ENCODE measurements around the gene NIT1.

Gene NIT1

GRCh38 chr1:161085165-161085564 is 32.7 kb upstream of the NIT1 start:
- Histone ChIP-seq H3K27me3 (ENCODE audit: insufficient read depth, low read length, poor library complexity, severe bottlenecking) (no peaks in the 10 kb centered on the region), H3K36me3 (ENCODE audit: insufficient read depth, low read length) (no peaks in the 10 kb centered on the region), H3K9me3 (ENCODE audit: insufficient read depth, low read depth, low read length) (no peaks in the 10 kb centered on the region), H4K20me1 (ENCODE audit: insufficient read depth, low read length, poor library complexity, severe bottlenecking) (no peaks in the 10 kb centered on the region), H3F3A (ENCODE audit: low read depth) (no peaks in the 10 kb centered on the region), H2AFZ (ENCODE audit: low read length) (no peak overlapping the region), H3K4me1 (ENCODE audit: insufficient read depth, low read length, poor library complexity, severe bottlenecking) (no peaks in the 10 kb centered on the region), H3K79me2 (ENCODE audit: insufficient read depth, low read length) (no peaks in the 10 kb centered on the region), H3K9ac (ENCODE audit: low read depth, low read length, poor library complexity, severe bottlenecking) (no peak overlapping the region), H3K4me3 (ENCODE audit: low read length, poor library complexity, severe bottlenecking) (no peak overlapping the region), H3K4me2 (ENCODE audit: low read depth, low read length, poor library complexity, severe bottlenecking) (no peak overlapping the region), H3K9me2 (replicated peaks; ENCODE audit: low read depth, low read length) (no peaks in the 10 kb centered on the region)
- TF ChIP-seq EZH2phosphoT487 (IDR thresholded peaks at IDR 0.05; ENCODE audit: borderline replicate concordance) (no peak), CTCF (conservative IDR thresholded peaks at IDR 0.05; ENCODE audit: low read length) (no peak)

- no peaks in the 10 kb centered on the region for H3K79me2 ChIP-seq (ENCODE audit: insufficient read depth, low read length)
- H3K27me3 ChIP-seq (ENCODE audit: insufficient read depth, low read length, poor library complexity, severe bottlenecking): no peaks in the 10 kb centered on the region
- no peaks in the 10 kb centered on the region for H3K36me3 ChIP-seq (ENCODE audit: insufficient read depth, low read length)
- H3K4me3 ChIP-seq (ENCODE audit: low read length, poor library complexity, severe bottlenecking): no peak overlapping the region
- no peak overlapping the region for H2AFZ ChIP-seq (ENCODE audit: low read length)
- no peak overlapping the region for H3K9ac ChIP-seq (ENCODE audit: low read depth, low read length, poor library complexity, severe bottlenecking)
- no peaks in the 10 kb centered on the region for H3K9me3 ChIP-seq (ENCODE audit: insufficient read depth, low read depth, low read length)
- no peaks in the 10 kb centered on the region for H3K4me1 ChIP-seq (ENCODE audit: insufficient read depth, low read length, poor library complexity, severe bottlenecking)
- no peaks in the 10 kb centered on the region for H3K9me2 ChIP-seq (replicated peaks; ENCODE audit: low read depth, low read length)
- H3K4me2 ChIP-seq (ENCODE audit: low read depth, low read length, poor library complexity, severe bottlenecking): no peak overlapping the region
- no peaks in the 10 kb centered on the region for H3F3A ChIP-seq (ENCODE audit: low read depth)
- H4K20me1 ChIP-seq (ENCODE audit: insufficient read depth, low read length, poor library complexity, severe bottlenecking): no peaks in the 10 kb centered on the region
- TF ChIP-seq EZH2phosphoT487 (IDR thresholded peaks at IDR 0.05; ENCODE audit: borderline replicate concordance) (no peak), CTCF (conservative IDR thresholded peaks at IDR 0.05; ENCODE audit: low read length) (no peak)
Observed at GRCh38 chr1:161086457-161086856, 31.4 kb upstream of the NIT1 start.

DNA sequence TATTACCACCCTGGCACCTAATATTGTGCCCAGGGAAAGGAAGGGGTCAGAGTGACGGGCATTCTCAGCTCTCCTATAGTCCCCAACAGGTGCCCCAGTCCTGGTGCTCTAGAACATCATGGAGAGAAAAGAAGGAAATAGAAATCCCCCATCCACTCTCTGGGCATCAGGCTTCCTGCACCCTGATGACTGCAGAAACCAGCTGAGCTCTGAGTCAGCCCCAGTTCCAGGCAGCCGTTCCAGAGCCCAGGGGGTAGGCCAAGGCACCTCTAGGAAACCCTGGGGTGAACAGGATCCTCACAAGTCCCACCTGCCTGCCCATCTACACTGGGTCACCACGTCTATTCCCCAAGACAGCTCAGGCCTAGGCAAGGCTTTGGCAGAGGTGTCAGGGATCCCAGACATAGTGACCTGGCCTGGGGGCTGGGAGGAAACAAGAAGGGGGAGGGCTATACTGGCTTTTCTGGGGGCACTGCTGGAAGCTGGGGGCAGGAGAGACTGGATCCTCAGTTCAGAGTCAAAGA is 29.3 kb upstream of the NIT1 start:
- Histone ChIP-seq H4K20me1 (ENCODE audit: insufficient read depth, low read length, poor library complexity, severe bottlenecking) (no peaks in the 10 kb centered on the region), H3K79me2 (ENCODE audit: insufficient read depth, low read length) (no peaks in the 10 kb centered on the region), H3K4me2 (ENCODE audit: low read depth, low read length, poor library complexity, severe bottlenecking) (no peak overlapping the region), H3K9ac (ENCODE audit: low read depth, low read length, poor library complexity, severe bottlenecking) (no peak overlapping the region), H2AFZ (ENCODE audit: low read length) (no peak overlapping the region), H3F3A (ENCODE audit: low read depth) (no peaks in the 10 kb centered on the region), H3K4me3 (ENCODE audit: low read length, poor library complexity, severe bottlenecking) (no peak overlapping the region), H3K9me3 (ENCODE audit: insufficient read depth, low read depth, low read length) (no peaks in the 10 kb centered on the region), H3K4me1 (ENCODE audit: insufficient read depth, low read length, poor library complexity, severe bottlenecking) (no peaks in the 10 kb centered on the region), H3K9me2 (replicated peaks; ENCODE audit: low read depth, low read length) (no peaks in the 10 kb centered on the region), H3K27me3 (ENCODE audit: insufficient read depth, low read length, poor library complexity, severe bottlenecking) (no peaks in the 10 kb centered on the region), H3K36me3 (ENCODE audit: insufficient read depth, low read length) (no peaks in the 10 kb centered on the region)
- no peak for TF ChIP-seq CTCF (conservative IDR thresholded peaks at IDR 0.05; ENCODE audit: low read length)
